IMR-90 (cell line): ENCODE data around the gene HERC4.

Experiments
- BHLHE40 ChIP-seq: fragments of 150-350 bp; IDR thresholded peaks from 2 replicates; pipeline ENCODE4 v1.6.1; 2016; ENCODE audit warnings: mild to moderate bottlenecking, low read depth, low read length
- CEBPB ChIP-seq: IDR thresholded peaks from 2 replicates; pipeline ENCODE4 v1.6.1; 2012; ENCODE audit warnings: low read depth, low read length, improper control_type of control experiment
- CHD1 ChIP-seq: IDR thresholded peaks from 2 replicates; pipeline ENCODE4 v1.6.1; 2012; ENCODE audit warnings: low read depth, low read length, improper control_type of control experiment
- FOS ChIP-seq: fragments of 150-350 bp; IDR thresholded peaks from 2 replicates; pipeline ENCODE4 v1.6.1; 2016; ENCODE audit warnings: low read depth, low read length
- MAFK ChIP-seq: IDR thresholded peaks from 2 replicates; pipeline ENCODE4 v1.6.1; 2012; ENCODE audit warnings: low read depth, low read length, improper control_type of control experiment
- MXI1 ChIP-seq: IDR thresholded peaks from 2 replicates; pipeline ENCODE4 v1.6.1; 2012; ENCODE audit warnings: low read depth, mild to moderate bottlenecking, low read length, moderate library complexity, borderline replicate concordance
- POLR2A ChIP-seq: IDR thresholded peaks from 2 replicates; pipeline ENCODE4 v1.6.1; 2012; ENCODE audit warnings: mild to moderate bottlenecking, low read depth, low read length
- RAD21 ChIP-seq: IDR thresholded peaks from 2 replicates; pipeline ENCODE4 v1.6.1; 2012; ENCODE audit warnings: low read length, improper control_type of control experiment
- RCOR1 ChIP-seq: IDR thresholded peaks from 2 replicates; pipeline ENCODE4 v1.6.1; 2012; ENCODE audit warnings: mild to moderate bottlenecking, low read length, improper control_type of control experiment; ENCODE audit not compliant: insufficient replicate concordance
- RFX5 ChIP-seq: IDR thresholded peaks from 2 replicates; pipeline ENCODE4 v1.8.0; 2012; ENCODE audit warnings: low read depth, mild to moderate bottlenecking, low read length, moderate library complexity
- SMC3 ChIP-seq: fragments of 150-350 bp; IDR thresholded peaks from 2 replicates; pipeline ENCODE4 v1.6.1; 2016; ENCODE audit warnings: low read depth, mild to moderate bottlenecking, antibody characterized with exemption, low read length, moderate library complexity
- TF ChIP-seq, protein P1 (sequence below): conservative IDR thresholded peaks from 2 replicates; pipeline ENCODE4 v1.5.1; 2012; ENCODE audit warnings: mild to moderate bottlenecking, low read depth, low read length, improper control_type of control experiment
- TF ChIP-seq, protein P2 (sequence below): fragments of 150-350 bp; IDR thresholded peaks from 2 replicates; pipeline ENCODE4 v1.6.1; 2017; ENCODE audit warnings: mild to moderate bottlenecking, antibody characterized with exemption, low read length, low read depth
- TF ChIP-seq, protein P3 (sequence below): fragments of 150-350 bp; IDR thresholded peaks from 2 replicates; pipeline ENCODE4 v1.6.1; 2016; ENCODE audit warnings: low read depth, mild to moderate bottlenecking, low read length, moderate library complexity, borderline replicate concordance

DNA sequence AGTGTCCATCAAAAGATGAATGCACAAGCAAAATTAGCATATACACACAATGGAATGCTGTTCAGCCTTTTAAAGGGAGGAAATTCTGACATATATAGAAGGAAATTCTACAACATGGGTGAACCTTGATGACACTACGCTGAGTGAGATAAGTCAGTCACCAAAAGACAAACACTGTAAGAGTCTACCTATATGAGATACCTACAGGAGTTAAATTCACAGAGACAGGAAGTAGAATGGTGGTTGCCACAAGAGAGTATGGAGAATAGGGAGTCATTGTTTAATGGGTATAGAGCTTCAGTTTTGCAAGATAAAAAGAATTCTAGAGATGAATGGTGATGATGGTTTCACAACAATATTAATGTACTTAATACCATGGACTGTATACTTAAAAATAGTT is 51.8 kb downstream of the HERC4 start:
- no peak for TF ChIP-seq BHLHE40
- TF ChIP-seq, protein P1, sequence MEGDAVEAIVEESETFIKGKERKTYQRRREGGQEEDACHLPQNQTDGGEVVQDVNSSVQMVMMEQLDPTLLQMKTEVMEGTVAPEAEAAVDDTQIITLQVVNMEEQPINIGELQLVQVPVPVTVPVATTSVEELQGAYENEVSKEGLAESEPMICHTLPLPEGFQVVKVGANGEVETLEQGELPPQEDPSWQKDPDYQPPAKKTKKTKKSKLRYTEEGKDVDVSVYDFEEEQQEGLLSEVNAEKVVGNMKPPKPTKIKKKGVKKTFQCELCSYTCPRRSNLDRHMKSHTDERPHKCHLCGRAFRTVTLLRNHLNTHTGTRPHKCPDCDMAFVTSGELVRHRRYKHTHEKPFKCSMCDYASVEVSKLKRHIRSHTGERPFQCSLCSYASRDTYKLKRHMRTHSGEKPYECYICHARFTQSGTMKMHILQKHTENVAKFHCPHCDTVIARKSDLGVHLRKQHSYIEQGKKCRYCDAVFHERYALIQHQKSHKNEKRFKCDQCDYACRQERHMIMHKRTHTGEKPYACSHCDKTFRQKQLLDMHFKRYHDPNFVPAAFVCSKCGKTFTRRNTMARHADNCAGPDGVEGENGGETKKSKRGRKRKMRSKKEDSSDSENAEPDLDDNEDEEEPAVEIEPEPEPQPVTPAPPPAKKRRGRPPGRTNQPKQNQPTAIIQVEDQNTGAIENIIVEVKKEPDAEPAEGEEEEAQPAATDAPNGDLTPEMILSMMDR = no peak
- no peak for TF ChIP-seq POLR2A
- TF ChIP-seq, protein P2, sequence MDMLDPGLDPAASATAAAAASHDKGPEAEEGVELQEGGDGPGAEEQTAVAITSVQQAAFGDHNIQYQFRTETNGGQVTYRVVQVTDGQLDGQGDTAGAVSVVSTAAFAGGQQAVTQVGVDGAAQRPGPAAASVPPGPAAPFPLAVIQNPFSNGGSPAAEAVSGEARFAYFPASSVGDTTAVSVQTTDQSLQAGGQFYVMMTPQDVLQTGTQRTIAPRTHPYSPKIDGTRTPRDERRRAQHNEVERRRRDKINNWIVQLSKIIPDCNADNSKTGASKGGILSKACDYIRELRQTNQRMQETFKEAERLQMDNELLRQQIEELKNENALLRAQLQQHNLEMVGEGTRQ = no peak
- no peak for TF ChIP-seq MXI1
- TF ChIP-seq FOS = no peak
- TF ChIP-seq RAD21 = no peak
- TF ChIP-seq RFX5 = no peak
- TF ChIP-seq, protein P3, sequence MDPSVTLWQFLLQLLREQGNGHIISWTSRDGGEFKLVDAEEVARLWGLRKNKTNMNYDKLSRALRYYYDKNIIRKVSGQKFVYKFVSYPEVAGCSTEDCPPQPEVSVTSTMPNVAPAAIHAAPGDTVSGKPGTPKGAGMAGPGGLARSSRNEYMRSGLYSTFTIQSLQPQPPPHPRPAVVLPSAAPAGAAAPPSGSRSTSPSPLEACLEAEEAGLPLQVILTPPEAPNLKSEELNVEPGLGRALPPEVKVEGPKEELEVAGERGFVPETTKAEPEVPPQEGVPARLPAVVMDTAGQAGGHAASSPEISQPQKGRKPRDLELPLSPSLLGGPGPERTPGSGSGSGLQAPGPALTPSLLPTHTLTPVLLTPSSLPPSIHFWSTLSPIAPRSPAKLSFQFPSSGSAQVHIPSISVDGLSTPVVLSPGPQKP = no peak
- no peak for TF ChIP-seq RCOR1
- no peak for TF ChIP-seq CEBPB
- no peak for TF ChIP-seq MAFK
- no peak for TF ChIP-seq SMC3
- TF ChIP-seq CHD1 = no peak
